Right lobe of liver (tissue), 6 donors: ENCODE measurements around the gene NTM. TPM values are rescaled to one million over a fixed set of nuclear protein-coding genes. Genes with fewer than 3 reads are reported as not detected.

Experiments
- ATAC-seq, 4 donors: fragments of 200-7000 bp; cut with Tn5 transposase; one replicate each; pipeline ENCODE4 v1.9.1; 2020; ENCODE audit warnings: mild to moderate bottlenecking in 4 of 4, moderate library complexity in 4 of 4
- DNase-seq, 3 donors: peaks; one replicate each; pipeline ENCODE4 v3.0.0-alpha.2; 2020
- H3K27ac ChIP-seq, 3 donors: fragments of 200-600 bp; one replicate each; pipeline ENCODE4 v1.8.0; 2022
- H3K27me3 ChIP-seq, 2 donors: fragments of 200-600 bp; one replicate each; pipeline ENCODE4 v1.8.0; 2022
- H3K36me3 ChIP-seq, 4 donors: fragments of 200-600 bp; sonication (generic) in 1 of 4; one replicate each; pipeline versions ENCODE4 v1.5.1 to v1.8.0; 2017 to 2022; ENCODE audit warnings: control low read depth in 1 of 4
- H3K4me1 ChIP-seq, 4 donors: fragments of 200-600 bp; sonication (generic) in 1 of 4; one replicate each; pipeline versions ENCODE4 v1.5.1 to v1.8.0; 2017 to 2022; ENCODE audit warnings: control low read depth in 1 of 4
- H3K4me3 ChIP-seq, 3 donors: fragments of 200-600 bp; one replicate each; pipeline ENCODE4 v1.8.0; 2022
- H3K9me3 ChIP-seq, 4 donors: fragments of 200-600 bp; sonication (generic) in 1 of 4; one replicate each; pipeline versions ENCODE4 v1.5.1 to v1.8.0; 2017 to 2022; ENCODE audit warnings: control low read depth in 1 of 4
- POLR2A ChIP-seq: fragments of 450-650 bp; IDR thresholded peaks from one replicate; pipeline ENCODE4 v1.6.1; 2017; ENCODE audit warnings: antibody characterized with exemption, mild to moderate bottlenecking
- WGBS: methylation state at CpG from one replicate; pipeline ENCODE4 v1.1.6; 2018; ENCODE audit warnings: low coverage, low lambda C conversion rate; ENCODE audit not compliant: insufficient coverage; ENCODE audit errors: missing lambda C conversion rate; 5-methylcytosine and 5-hydroxymethylcytosine counted together
- intact Hi-C, 2 donors: fragments of 100-400 bp; cut with DNase I; formaldehyde crosslinking; loops; one replicate each; pipeline versions ENCODE4 v1.11.2 to v1.14.1; 2022
- total RNA-seq, 6 experiments: library from RNA; depleted of rRNA in 2 of 6; stranded (reverse); fragments of >200 nt in 2 of 6; fragmentation: NEBNext Ultra II Directional in 3 of 6; extraction: Animal tissue kit (Norgen Biotek cat#: 25700) in 3 of 6; gene quantifications; one replicate each; pipeline versions ENCODE4 v1.1.0 to v1.2.4, GENCODE V29; 2016 to 2023
- TF ChIP-seq, protein P1 (sequence below), 4 donors: fragments of 200-600 bp in 3 of 4; fragments of 450-650 bp in 1 of 4; IDR thresholded peaks; one replicate each; pipeline versions ENCODE4 v1.5.1 to v1.8.0; 2016 to 2022; ENCODE audit warnings: antibody characterized with exemption in 4 of 4, mild to moderate bottlenecking in 2 of 4
- donor health status: DM: no; HTN: yes; CAD: no.
- donor health status: DM: no; HTN: no; CAD: no.
- donor health status: DM: no; HTN: no; CAD: no.
- donor health status: DM: no; HTN: yes; CAD: no.
- donor health status: DM: no; HTN: yes; CAD: no.

Gene NTM
- total RNA-seq, 6 experiments from 2014 or later = 0.35 TPM; not detected in 5

- no peak overlapping the region for H3K27ac ChIP-seq
- no peak for ATAC-seq
- intact Hi-C loops = no loop called here
- no peak overlapping the region for H3K4me3 ChIP-seq
- no peaks in the 10 kb centered on the region for H3K9me3 ChIP-seq
- WGBS = 42% methylated on average over 6 of the region's 6 CpGs
- TF ChIP-seq, protein P1, sequence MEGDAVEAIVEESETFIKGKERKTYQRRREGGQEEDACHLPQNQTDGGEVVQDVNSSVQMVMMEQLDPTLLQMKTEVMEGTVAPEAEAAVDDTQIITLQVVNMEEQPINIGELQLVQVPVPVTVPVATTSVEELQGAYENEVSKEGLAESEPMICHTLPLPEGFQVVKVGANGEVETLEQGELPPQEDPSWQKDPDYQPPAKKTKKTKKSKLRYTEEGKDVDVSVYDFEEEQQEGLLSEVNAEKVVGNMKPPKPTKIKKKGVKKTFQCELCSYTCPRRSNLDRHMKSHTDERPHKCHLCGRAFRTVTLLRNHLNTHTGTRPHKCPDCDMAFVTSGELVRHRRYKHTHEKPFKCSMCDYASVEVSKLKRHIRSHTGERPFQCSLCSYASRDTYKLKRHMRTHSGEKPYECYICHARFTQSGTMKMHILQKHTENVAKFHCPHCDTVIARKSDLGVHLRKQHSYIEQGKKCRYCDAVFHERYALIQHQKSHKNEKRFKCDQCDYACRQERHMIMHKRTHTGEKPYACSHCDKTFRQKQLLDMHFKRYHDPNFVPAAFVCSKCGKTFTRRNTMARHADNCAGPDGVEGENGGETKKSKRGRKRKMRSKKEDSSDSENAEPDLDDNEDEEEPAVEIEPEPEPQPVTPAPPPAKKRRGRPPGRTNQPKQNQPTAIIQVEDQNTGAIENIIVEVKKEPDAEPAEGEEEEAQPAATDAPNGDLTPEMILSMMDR (IDR thresholded peaks at IDR 0.05) = no peak
- TF ChIP-seq POLR2A = no peak
- no peaks in the 10 kb centered on the region for H3K4me1 ChIP-seq
- no peaks in the 10 kb centered on the region for H3K36me3 ChIP-seq
- no peaks in the 10 kb centered on the region for H3K27me3 ChIP-seq
- no peak for DNase-seq
Observed at GRCh38 chr11:131581046-131581445, 210.6 kb downstream of the NTM start.

GRCh38 chr11:131582021-131582525 lies 211.7 kb downstream of the NTM start:
- intact Hi-C loops = no loop called here
- TF ChIP-seq POLR2A = no peak
- TF ChIP-seq, protein P1 (IDR thresholded peaks at IDR 0.05) = no peak
- ATAC-seq = no peak
- no peak overlapping the region for H3K4me3 ChIP-seq
- DNase-seq = no peak
- H3K27ac ChIP-seq = no peak overlapping the region
- H3K9me3 ChIP-seq = no peaks in the 10 kb centered on the region
- 45% methylated on average over 12 of the region's 12 CpGs for WGBS
- H3K4me1 ChIP-seq = no peaks in the 10 kb centered on the region
- H3K36me3 ChIP-seq = no peaks in the 10 kb centered on the region
- no peaks in the 10 kb centered on the region for H3K27me3 ChIP-seq

DNA sequence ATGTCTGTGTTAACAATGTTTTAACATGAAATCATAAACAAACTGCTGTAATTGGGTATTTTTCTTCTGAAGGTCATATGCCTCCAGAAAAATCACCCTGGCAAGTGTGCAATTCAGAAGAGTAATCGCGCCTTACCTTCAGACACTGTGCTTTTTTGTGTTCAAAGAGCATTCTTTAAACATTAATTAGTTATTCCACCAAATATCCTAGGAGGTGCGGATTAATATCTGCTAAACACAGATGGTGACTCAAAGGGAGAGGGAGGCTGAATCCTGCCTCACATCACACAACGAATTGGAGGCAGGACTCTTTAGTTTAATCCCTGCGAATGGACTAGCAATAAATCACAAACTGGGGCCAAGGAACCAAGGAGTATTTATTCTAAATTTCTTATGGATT lies 213.0 kb downstream of the NTM start:
- TF ChIP-seq, protein P1 (IDR thresholded peaks at IDR 0.05) = no peak
- TF ChIP-seq POLR2A = no peak
- Histone ChIP-seq H3K27ac (no peak overlapping the region), H3K4me3 (no peak overlapping the region), H3K27me3 (no peaks in the 10 kb centered on the region), H3K4me1 (no peaks in the 10 kb centered on the region), H3K36me3 (no peaks in the 10 kb centered on the region), H3K9me3 (no peaks in the 10 kb centered on the region)
- intact Hi-C loops = no loop called here
- WGBS = 53% methylated on average over 5 of the region's 5 CpGs
- no peak for DNase-seq
- no peak for ATAC-seq

GRCh38 chr11:131583938-131584337 lies 213.5 kb downstream of the NTM start:
- Histone ChIP-seq H3K4me3 (no peak overlapping the region), H3K36me3 (no peaks in the 10 kb centered on the region), H3K4me1 (no peaks in the 10 kb centered on the region), H3K27me3 (no peaks in the 10 kb centered on the region), H3K9me3 (no peaks in the 10 kb centered on the region), H3K27ac (no peak overlapping the region)
- WGBS = 33% methylated on average over 6 of the region's 6 CpGs
- no peak for DNase-seq
- TF ChIP-seq, protein P1 (IDR thresholded peaks at IDR 0.05) = no peak
- no peak for TF ChIP-seq POLR2A
- intact Hi-C loops = no loop called here
- no peak for ATAC-seq
